ENCODE measurements around the gene FCRL2. TPM values are rescaled to one million over a fixed set of nuclear protein-coding genes. Genes with fewer than 3 reads are reported as not detected.
"Not testable (repeated sequence)": the region's sequence is repeated elsewhere in the genome, so short reads cannot be mapped to it uniquely, and the experiment has no call there.

Gene FCRL2
- total RNA-seq, 1 donor from 2014 or later: not detected

- DNase-seq: no peak
Observed at GRCh38 chr1:157751283-157751682, 25.6 kb downstream of the FCRL2 start.

GRCh38 chr1:157748262-157748817 is 28.6 kb downstream of the FCRL2 start:
- DNase-seq: no peak

- DNase-seq: no peak
Observed at GRCh38 chr1:157739229-157739901, 37.6 kb downstream of the FCRL2 start.

- DNase-seq: not testable (repeated sequence)
Observed at GRCh38 chr1:157735991-157736390, 40.9 kb downstream of the FCRL2 start.

GRCh38 chr1:157734321-157734720 is 42.6 kb downstream of the FCRL2 start:
- DNase-seq: no peak

GRCh38 chr1:157732755-157733154 is 44.2 kb downstream of the FCRL2 start:
- DNase-seq: no peak

- no peak for DNase-seq
Observed at GRCh38 chr1:157725221-157725577, 51.7 kb downstream of the FCRL2 start.

- no peak for DNase-seq
Observed at GRCh38 chr1:157724537-157725220, 52.3 kb downstream of the FCRL2 start.

- DNase-seq: no peak
Observed at GRCh38 chr1:157723157-157723556, 53.8 kb downstream of the FCRL2 start.

- DNase-seq: no peak
Observed at GRCh38 chr1:157721985-157722384, 54.9 kb downstream of the FCRL2 start.

GRCh38 chr1:157715736-157716135 is 61.2 kb downstream of the FCRL2 start:
- no peak for DNase-seq

- DNase-seq: no peak
Observed at GRCh38 chr1:157711802-157712201, 65.1 kb downstream of the FCRL2 start.

- DNase-seq: no peak
Observed at GRCh38 chr1:157704878-157705277, 72.1 kb downstream of the FCRL2 start.

GRCh38 chr1:157703981-157704380 is 73.0 kb downstream of the FCRL2 start:
- no peak for DNase-seq

GRCh38 chr1:157702308-157702825 is 74.6 kb downstream of the FCRL2 start:
- DNase-seq: no peak

GRCh38 chr1:157700732-157701131 is 76.2 kb downstream of the FCRL2 start, which contains the start of gene FCRL3:
Gene FCRL3 (minus strand): TSS chr1:157700769. CDS start chr1:157700489, 280 bp downstream.
- no peak for DNase-seq

- no peak for DNase-seq
Observed at GRCh38 chr1:157700305-157700704, 76.6 kb downstream of the FCRL2 start.

- no peak for DNase-seq
Observed at GRCh38 chr1:157697781-157698569, 79.0 kb downstream of the FCRL2 start.

GRCh38 chr1:157696966-157697628 is 79.8 kb downstream of the FCRL2 start:
- no peak for DNase-seq

Data from occipital lobe (tissue), 2 donors.